Activated naive CD8-positive, alpha-beta T cell treated with anti-CD3 and anti-CD28 coated beads for 36 hours (primary cell): Measurements from ENCODE around the gene STK33. TPM values are rescaled to one million over a fixed set of nuclear protein-coding genes. Genes with fewer than 3 reads are reported as not detected.

Source experiments
- DNase-seq: peaks from one replicate; pipeline ENCODE4 v3.0.0; 2021
- H3K27ac Mint-ChIP-seq: one replicate; pipeline ENCODE4 v1.8.0; 2022; ENCODE audit warnings: mild to moderate bottlenecking, moderate library complexity, mixed read lengths
- H3K27me3 Mint-ChIP-seq: one replicate; pipeline ENCODE4 v1.8.0; 2022; ENCODE audit warnings: mild to moderate bottlenecking, mixed read lengths
- H3K36me3 Mint-ChIP-seq: one replicate; pipeline ENCODE4 v1.8.0; 2021; ENCODE audit warnings: mild to moderate bottlenecking, mixed read lengths
- H3K4me1 Mint-ChIP-seq: one replicate; pipeline ENCODE4 v1.8.0; 2021; ENCODE audit warnings: mixed read lengths
- H3K4me3 Mint-ChIP-seq: one replicate; pipeline ENCODE4 v1.8.0; 2022; ENCODE audit warnings: mild to moderate bottlenecking, moderate library complexity, mixed read lengths
- H3K9me3 Mint-ChIP-seq: one replicate; pipeline ENCODE4 v1.8.0; 2022; ENCODE audit warnings: mixed read lengths
- total RNA-seq, 2 experiments: library from RNA; stranded (reverse); gene quantifications; one replicate each; pipeline ENCODE4 v1.2.3, GENCODE V29; 2021

Gene STK33
- total RNA-seq, 2 experiments from 2014 or later: 3.8 to 5.2 TPM

DNA sequence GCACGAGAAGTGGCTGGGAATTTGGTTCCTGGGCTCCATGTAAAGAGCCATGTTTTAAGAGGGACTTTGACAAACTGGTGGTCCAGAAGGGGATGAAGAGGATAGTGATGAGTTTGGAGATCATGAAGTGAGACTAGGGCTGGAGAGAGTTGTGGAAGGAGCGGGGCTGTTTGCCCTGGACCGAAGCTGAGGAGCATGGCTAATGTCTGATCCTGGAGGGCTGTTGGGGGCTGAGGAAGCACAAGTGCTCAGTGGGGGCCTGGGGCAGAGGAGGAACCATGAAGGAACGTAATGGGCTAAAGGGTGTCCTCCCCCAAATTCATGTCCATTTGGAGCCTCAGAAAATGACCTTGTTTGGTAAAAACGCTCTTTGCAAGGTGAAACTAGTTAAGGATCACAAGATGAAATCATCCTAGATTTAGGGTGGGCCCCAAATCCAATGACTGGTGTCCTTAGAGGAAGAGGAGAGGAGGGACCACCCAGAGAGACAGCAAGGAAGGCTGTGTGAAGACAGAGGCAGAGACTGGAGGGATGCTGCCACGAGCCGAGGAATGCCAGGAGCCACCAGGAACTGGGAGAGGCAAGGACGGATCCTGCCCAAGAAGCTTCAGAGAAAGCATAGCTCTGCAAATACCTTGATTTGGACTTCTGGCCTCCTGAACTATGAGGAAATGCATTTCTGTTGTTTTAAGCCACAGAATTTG lies 223.1 kb downstream of the STK33 start:
- H3K27ac Mint-ChIP-seq: no peak overlapping the region
- H3K27me3 Mint-ChIP-seq: no peaks in the 10 kb centered on the region
- H3K4me3 Mint-ChIP-seq: no peak overlapping the region
- H3K4me1 Mint-ChIP-seq: no peaks in the 10 kb centered on the region
- H3K9me3 Mint-ChIP-seq: no peaks in the 10 kb centered on the region
- no peaks in the 10 kb centered on the region for H3K36me3 Mint-ChIP-seq
- DNase-seq: no peak

DNA sequence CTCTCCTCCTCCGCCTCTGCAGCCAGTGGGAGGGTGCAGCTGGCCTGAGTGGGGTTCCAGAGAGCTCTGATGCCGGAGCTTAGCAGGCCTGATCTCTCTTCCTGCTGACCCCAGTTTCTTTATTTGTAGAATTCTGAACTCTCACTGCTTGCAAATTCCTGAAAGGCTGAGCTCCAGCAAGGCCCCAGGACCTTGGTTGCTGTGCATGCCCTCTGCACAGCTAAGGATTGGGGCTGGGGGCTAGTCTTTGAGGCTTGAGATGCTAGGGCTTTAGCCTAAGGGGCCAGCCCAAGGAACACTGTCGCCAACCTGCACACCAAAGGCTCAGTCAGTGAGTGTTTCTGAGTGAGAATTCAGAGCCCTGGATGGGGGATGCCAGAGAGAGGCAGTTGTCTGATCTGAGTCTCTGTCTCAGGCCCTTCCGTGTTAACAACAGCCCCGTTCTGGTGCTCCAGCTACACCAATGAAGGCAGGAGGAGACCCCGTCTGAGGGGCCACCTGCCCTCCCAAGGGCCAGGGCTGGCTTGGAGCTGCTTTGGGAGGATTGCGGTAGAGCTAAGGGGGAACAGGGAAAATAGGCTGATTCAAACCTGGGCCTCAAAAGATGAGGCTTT lies 224.3 kb downstream of the STK33 start:
- DNase-seq: no peak
- H3K4me1 Mint-ChIP-seq: no peaks in the 10 kb centered on the region
- H3K27me3 Mint-ChIP-seq: no peaks in the 10 kb centered on the region
- no peak overlapping the region for H3K27ac Mint-ChIP-seq
- no peaks in the 10 kb centered on the region for H3K36me3 Mint-ChIP-seq
- no peak overlapping the region for H3K4me3 Mint-ChIP-seq
- no peaks in the 10 kb centered on the region for H3K9me3 Mint-ChIP-seq

DNA sequence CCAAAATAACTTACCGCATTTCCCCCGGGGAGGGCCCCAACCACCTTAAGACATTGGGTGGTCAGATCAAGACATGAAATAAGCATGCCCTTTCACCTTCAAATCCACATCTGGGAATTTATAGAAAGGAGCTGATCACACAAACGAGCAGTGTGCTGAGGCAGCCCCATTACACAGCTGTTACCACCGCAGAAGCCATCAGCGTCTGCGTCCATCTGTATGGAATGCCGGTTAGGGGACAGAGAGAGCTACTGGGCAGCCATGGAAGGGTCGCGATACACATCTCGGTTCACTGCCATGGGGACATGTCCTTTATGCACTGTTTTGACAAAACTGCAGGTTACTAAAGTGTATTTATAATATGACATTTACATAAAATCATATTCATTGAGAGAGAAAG lies 225.3 kb downstream of the STK33 start:
- Mint-ChIP-seq H3K27me3 (no peaks in the 10 kb centered on the region), H3K9me3 (no peaks in the 10 kb centered on the region), H3K4me1 (no peaks in the 10 kb centered on the region), H3K36me3 (no peaks in the 10 kb centered on the region), H3K4me3 (no peak overlapping the region), H3K27ac (no peak overlapping the region)
- no peak for DNase-seq

DNA sequence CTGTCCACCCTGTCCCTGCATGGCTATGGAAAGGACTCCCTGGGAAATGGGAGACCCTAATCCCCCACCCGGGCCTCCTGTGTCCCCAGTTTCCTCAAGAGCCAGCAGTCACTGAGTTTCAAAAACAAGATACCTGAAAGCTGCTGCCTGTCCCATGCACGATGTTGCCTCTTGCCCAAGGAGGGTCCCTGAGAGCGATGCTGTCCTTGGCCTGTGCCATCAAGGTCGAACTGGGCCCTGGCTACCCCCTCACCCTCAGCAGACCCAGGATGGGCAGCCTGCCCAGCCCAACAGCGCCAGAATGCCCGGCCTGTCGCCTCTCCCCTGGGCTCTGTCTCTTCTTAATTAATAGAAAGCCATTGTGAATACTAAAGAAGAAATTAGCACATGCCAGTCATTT lies 225.8 kb downstream of the STK33 start:
- H3K36me3 Mint-ChIP-seq: no peaks in the 10 kb centered on the region
- DNase-seq: no peak
- no peak overlapping the region for H3K4me3 Mint-ChIP-seq
- H3K27me3 Mint-ChIP-seq: no peaks in the 10 kb centered on the region
- H3K27ac Mint-ChIP-seq: no peak overlapping the region
- no peaks in the 10 kb centered on the region for H3K9me3 Mint-ChIP-seq
- no peaks in the 10 kb centered on the region for H3K4me1 Mint-ChIP-seq

DNA sequence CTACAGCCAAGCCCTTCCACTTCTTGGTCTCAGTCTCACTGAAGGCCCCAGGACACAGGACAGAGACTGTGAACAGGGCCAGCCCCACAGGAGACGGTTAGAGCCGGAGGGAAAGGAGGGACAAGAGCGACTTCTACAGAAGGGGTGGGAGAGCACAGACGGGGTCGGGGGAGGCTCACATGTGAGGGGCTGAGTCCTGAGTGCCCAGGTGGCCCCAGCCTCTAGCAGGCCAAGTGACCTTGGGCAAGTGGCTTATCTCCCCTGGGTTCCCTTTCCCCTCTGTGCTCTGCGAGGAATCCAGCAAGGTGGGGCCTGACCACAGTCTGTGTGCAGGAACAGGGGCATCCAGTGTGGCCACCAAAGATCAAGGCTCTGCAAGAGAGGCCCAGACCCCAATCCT lies 227.7 kb downstream of the STK33 start:
- H3K36me3 Mint-ChIP-seq: no peaks in the 10 kb centered on the region
- DNase-seq: no peak
- no peak overlapping the region for H3K27ac Mint-ChIP-seq
- no peaks in the 10 kb centered on the region for H3K9me3 Mint-ChIP-seq
- H3K4me1 Mint-ChIP-seq: no peaks in the 10 kb centered on the region
- no peaks in the 10 kb centered on the region for H3K27me3 Mint-ChIP-seq
- H3K4me3 Mint-ChIP-seq: no peak overlapping the region

DNA sequence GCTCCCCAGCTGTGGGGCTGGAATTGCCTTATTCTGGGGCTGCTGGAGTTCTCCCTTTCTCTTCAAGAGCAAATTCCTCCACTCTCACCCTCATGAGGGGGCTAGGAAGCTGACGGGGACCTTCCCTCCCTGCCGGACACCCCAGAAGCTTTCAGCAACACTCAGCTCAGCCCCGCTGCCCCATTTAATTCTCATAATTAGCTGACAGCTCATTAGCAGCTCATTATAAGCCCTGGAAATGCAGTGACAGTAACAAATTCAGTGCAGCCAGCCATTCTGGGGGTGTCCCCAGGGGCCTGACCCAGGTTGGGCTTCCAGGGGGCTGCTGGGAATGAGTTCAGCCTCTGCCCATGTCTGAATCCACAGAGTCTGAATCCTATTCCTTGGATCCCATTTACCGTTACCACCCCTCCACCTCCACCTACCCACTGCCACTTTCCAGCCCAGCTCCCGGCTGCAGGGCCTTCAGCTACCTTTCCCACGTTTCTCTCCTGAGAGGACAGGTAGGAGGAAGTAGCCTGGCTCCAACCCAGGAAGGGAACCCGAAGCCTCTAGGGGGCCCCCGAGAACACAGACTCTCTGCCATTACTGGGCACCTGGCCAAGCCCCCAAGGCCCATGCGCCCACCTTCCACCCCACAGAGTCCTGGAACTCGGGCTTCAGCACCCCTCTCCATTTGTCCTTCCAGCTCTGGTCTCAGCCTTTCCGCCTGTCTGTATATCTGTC lies 228.6 kb downstream of the STK33 start:
- H3K27me3 Mint-ChIP-seq: no peaks in the 10 kb centered on the region

DNA sequence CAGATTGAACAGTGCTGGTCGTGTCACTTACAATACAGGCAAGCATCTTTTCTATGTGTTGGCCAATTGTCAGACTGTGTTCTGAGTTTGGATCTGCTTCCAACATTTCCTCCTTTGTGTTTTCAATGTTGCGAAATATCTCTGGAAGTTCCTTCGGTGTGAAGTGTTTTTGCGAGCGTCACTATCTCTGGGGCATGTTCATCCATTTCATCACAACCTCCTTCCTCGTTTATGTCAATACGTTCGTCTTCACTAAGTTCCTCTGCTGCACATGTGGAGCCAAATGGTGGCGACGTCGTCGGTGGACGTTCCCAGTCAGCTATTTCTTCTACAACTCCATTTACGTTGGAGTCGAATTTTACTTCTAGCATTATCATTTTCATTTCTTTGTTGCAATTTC lies 230.1 kb downstream of the STK33 start:
- no peak for DNase-seq
- no peaks in the 10 kb centered on the region for H3K27me3 Mint-ChIP-seq
- H3K4me3 Mint-ChIP-seq: no peak overlapping the region
- no peaks in the 10 kb centered on the region for H3K9me3 Mint-ChIP-seq
- H3K4me1 Mint-ChIP-seq: no peaks in the 10 kb centered on the region
- no peak overlapping the region for H3K27ac Mint-ChIP-seq
- no peaks in the 10 kb centered on the region for H3K36me3 Mint-ChIP-seq

More for the DNA sequence above, 228.6 kb downstream of the STK33 start:
- no peak for DNase-seq
- H3K4me3 Mint-ChIP-seq: no peak overlapping the region
- H3K4me1 Mint-ChIP-seq: no peaks in the 10 kb centered on the region
- H3K9me3 Mint-ChIP-seq: no peaks in the 10 kb centered on the region
- H3K27ac Mint-ChIP-seq: no peak overlapping the region
- H3K36me3 Mint-ChIP-seq: no peaks in the 10 kb centered on the region

DNA sequence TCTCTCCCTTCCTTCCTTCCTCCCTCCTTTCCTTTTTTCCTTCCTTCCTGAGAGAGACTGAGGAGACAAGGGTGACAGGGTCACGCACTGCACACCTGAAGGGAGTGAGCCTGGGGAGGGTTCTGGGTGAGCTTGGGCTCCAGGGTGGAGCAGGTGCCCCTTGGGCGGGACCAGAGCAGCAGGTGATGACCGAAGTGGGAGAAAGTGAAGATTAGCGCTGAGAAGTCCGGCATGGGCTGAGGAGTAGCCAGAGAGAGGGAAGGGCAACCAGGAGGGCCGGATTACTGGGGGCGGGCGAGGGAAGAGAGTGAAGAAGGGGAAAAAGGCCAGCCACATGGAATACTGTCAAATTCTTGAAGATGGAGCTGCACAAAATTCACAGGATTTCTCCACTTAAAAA lies 231.1 kb downstream of the STK33 start:
- Mint-ChIP-seq H3K27me3 (no peaks in the 10 kb centered on the region), H3K9me3 (no peaks in the 10 kb centered on the region), H3K4me3 (no peak overlapping the region), H3K4me1 (no peaks in the 10 kb centered on the region), H3K36me3 (no peaks in the 10 kb centered on the region), H3K27ac (no peak overlapping the region)
- DNase-seq: no peak

DNA sequence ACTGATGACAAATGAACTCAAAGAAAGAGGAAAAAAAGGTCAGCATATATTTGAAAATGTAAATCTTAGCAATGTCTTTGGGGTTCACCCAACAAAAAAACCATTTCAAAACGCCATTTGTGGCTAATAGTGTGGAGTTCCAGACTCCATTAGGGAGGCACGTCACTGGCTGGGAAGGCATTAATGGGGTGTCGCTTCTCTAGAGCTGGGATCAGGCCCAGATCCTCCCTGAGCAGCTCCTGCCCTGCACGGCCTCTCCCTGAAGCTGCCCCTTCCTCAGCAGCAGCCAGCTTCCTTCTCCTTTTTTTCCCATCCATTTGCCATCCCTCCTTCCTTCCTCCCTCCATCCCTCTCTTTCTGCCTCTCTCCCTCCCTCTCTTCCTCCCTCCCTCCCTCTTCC lies 231.5 kb downstream of the STK33 start:
- Mint-ChIP-seq H3K4me1 (no peaks in the 10 kb centered on the region), H3K36me3 (no peaks in the 10 kb centered on the region), H3K27ac (no peak overlapping the region), H3K9me3 (no peaks in the 10 kb centered on the region), H3K4me3 (no peak overlapping the region), H3K27me3 (no peaks in the 10 kb centered on the region)
- no peak for DNase-seq

DNA sequence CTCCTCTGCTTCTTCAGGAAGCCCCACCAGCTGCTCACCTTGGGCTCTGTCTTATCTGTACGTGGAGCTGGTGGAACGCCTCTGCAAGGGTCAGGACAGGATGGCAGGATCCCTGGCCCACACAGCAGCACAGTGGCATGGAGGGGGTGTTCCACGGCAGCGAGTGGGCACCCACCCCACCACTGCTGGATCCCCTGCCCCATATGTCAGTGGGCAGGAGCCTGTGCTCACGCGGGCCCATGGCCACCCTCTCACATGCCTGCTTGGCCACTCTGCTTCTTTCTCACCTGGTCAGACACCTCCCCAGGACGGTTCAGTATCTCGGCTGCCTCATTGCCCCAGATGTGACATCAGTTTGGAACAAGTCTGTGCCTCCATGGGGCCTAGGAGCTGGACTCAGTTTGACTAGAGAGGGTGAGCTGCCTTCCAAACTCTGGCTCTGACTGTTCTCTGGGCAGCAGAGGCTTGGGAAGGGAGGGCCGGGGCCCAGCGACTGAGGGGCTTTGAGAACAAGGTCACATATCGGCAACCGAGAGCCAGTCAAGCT lies 232.3 kb downstream of the STK33 start:
- Mint-ChIP-seq H3K4me1 (no peaks in the 10 kb centered on the region), H3K9me3 (no peaks in the 10 kb centered on the region), H3K27ac (no peak overlapping the region), H3K36me3 (no peaks in the 10 kb centered on the region), H3K4me3 (no peak overlapping the region), H3K27me3 (no peaks in the 10 kb centered on the region)
- DNase-seq: no peak

DNA sequence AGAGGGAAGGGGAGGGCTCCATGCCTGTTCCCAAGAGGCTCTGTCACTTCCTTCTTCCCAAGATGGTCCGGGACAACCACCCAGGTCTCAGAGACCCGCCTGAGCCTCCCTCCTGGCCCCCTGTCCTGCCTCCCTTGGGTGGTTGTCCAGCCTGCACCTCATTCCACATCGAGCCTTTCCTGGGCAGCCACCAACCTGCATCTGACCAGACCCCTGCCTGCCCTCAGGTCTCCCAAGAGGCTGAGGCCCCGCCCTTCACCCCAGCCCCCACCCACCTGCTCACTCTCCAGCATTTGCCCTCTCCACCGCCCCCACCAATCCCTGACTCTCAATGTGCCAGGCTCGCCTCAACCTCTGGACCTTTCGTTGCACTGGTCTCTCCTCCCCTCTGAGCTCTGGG lies 232.8 kb downstream of the STK33 start:
- H3K4me3 Mint-ChIP-seq: no peak overlapping the region
- H3K9me3 Mint-ChIP-seq: no peaks in the 10 kb centered on the region
- H3K27ac Mint-ChIP-seq: no peak overlapping the region
- DNase-seq: no peak
- H3K27me3 Mint-ChIP-seq: no peaks in the 10 kb centered on the region
- no peaks in the 10 kb centered on the region for H3K36me3 Mint-ChIP-seq
- no peaks in the 10 kb centered on the region for H3K4me1 Mint-ChIP-seq

DNA sequence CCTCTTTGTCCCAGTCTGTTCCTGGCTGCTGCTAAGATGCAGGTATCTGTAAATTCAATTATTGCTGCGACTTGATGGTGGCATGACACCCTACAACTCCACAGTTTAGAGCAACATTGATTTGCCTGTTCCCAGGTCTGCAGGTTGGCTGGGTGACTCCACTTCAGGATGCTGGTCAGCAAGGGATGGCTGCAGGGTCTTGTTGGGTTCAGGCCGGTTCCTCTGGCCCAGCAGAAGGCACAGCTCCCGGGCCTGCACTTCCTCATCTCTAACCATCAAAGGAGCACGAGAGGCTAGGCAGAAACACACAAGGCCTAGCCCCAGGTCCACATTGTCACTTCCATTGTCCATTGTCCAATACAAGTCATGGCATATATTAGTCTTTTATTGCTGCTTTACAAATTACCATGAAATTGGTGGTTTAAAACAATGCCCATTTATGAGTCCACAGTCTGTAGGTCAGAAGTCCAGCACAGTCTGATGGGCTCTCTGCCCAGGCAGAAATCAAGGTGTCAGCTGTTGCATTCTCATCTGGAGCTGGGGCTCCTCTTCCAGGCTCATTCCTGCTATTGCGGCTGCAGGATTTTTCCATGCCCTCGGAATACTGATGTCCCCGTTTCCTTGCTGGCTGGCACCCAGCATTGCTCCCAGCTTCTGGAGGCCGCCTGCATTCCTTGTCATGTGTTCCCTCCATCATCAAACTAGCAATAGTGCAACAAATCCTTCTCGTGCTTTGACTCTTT lies 233.8 kb downstream of the STK33 start:
- Mint-ChIP-seq H3K9me3 (no peaks in the 10 kb centered on the region), H3K4me1 (no peaks in the 10 kb centered on the region), H3K4me3 (no peak overlapping the region), H3K27ac (no peak overlapping the region), H3K27me3 (peaks cover 9% of the 10 kb centered on the region), H3K36me3 (no peaks in the 10 kb centered on the region)
- no peak for DNase-seq

DNA sequence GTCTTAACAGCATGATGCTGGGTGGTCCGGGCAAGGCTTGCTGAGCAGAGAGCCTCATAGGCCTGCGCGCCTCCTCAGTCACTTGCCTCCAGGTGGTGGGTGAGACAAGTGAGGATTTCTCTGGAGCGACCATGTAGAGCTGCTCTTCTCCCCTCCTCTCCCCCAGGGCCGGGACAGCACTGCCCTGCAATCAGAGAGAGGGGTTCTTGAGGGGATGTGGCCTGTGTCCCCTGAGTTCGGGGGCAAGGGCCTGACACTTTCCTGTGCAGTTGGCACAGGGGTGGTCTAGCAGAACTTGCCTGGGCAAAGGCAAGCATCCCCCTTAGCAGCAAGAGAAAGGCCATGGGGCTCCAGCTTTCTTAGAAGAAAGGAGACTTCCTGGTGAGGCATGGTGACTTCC lies 234.5 kb downstream of the STK33 start:
- H3K9me3 Mint-ChIP-seq: no peaks in the 10 kb centered on the region
- DNase-seq: no peak
- H3K27ac Mint-ChIP-seq: no peak overlapping the region
- H3K27me3 Mint-ChIP-seq: peaks cover 16% of the 10 kb centered on the region
- no peaks in the 10 kb centered on the region for H3K36me3 Mint-ChIP-seq
- no peak overlapping the region for H3K4me3 Mint-ChIP-seq
- peaks cover under 1% of the 10 kb centered on the region for H3K4me1 Mint-ChIP-seq

DNA sequence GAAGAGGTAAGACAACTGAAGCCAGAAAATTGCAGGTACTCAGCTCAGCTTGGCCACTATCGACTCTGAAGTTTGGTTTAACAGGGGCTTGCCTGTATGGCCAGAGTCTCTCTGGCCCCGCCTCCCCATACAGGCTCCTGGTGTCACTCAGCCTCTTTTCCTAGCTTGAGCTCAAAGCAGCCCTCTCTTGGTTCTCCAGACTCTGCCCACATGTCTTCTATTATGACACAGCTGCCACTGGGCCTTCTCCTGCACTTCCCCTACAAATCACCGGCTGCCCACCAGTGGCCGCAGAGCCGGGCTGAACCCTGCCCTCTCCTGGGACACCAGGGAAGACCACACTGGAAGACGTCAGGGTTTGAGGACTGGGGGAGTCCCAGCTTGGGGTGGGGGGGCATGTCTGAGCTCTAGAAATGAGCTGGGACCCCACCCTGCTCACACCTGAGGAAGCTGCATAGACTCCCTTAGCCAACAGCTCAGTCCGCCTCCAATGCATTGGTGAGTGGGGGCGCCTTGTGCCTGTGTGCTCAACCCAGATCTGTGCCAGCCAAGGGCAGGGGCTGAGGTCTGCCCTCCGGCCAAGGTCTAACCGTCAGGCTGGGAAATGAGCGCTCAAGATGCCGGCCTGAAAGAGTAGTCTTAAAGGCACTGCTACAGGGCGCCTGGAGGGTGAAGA lies 236.0 kb downstream of the STK33 start:
- no peak overlapping the region for H3K4me3 Mint-ChIP-seq
- H3K4me1 Mint-ChIP-seq: peaks cover 5% of the 10 kb centered on the region
- peaks cover 30% of the 10 kb centered on the region for H3K27me3 Mint-ChIP-seq
- no peak overlapping the region for H3K27ac Mint-ChIP-seq
- no peaks in the 10 kb centered on the region for H3K36me3 Mint-ChIP-seq
- H3K9me3 Mint-ChIP-seq: no peaks in the 10 kb centered on the region
- DNase-seq: no peak

DNA sequence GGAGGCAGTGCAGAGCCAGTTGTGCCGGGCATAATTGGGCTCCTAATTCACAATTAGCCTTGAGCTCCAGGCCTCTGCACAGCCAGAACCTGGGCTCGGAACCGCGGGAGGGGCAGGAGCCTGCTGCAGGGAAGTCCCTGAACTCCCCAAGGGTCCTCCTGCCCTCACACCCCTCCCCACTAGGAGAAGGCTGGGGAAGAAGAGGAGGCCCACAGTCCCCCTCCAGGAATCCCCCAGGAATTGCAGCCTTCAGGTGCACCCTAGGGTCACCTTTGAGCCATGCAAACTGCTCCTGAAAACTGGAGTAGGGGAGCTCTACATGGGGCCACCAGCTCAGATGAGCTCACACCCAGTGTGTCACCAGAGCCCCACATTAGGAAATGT lies 236.5 kb downstream of the STK33 start:
- no peak for DNase-seq
- H3K4me1 Mint-ChIP-seq: peaks cover 5% of the 10 kb centered on the region
- H3K36me3 Mint-ChIP-seq: no peaks in the 10 kb centered on the region
- no peaks in the 10 kb centered on the region for H3K9me3 Mint-ChIP-seq
- no peak overlapping the region for H3K27ac Mint-ChIP-seq
- no peak overlapping the region for H3K4me3 Mint-ChIP-seq
- peaks cover 30% of the 10 kb centered on the region for H3K27me3 Mint-ChIP-seq
